HepG2 (cell line): ENCODE measurements around the gene FAM53B. TPM values are rescaled to one million over a fixed set of nuclear protein-coding genes. Genes with fewer than 3 reads are reported as not detected.

Experiments
- ATAC-seq: fragments of 200-7000 bp; cut with Tn5 transposase; 3 replicates; pipeline ENCODE4 v1.9.1; 2020; ENCODE audit warnings: mild to moderate bottlenecking, moderate library complexity
- BruUV-seq: library from RNA; stranded (reverse); fragments of 400-500 nt; replicated peaks from 2 replicates; lab custom pipeline; 2021; lab: Mats Ljungman, UMichigan
- CTCF ChIA-PET: fragments of 300-600 bp; formaldehyde crosslinking; extraction: SDS; loops from one replicate; lab custom pipeline; 2021; ENCODE audit warnings: low total read pairs, inconsistent platforms, low intra/inter-chr PET ratio; lab: Yijun Ruan, JAX
- POLR2A ChIA-PET: fragments of 350-600 bp; sonication (Branson Sonifier 250); formaldehyde crosslinking; loops from one replicate; lab custom pipeline; 2020; ENCODE audit warnings: antibody characterized with exemption, inconsistent platforms; lab: Yijun Ruan, JAX
- DNase-seq: peaks from one replicate; pipeline ENCODE4 v3.0.0-alpha.2; 2015; ENCODE audit warnings: low spot score
- FAIRE-seq: peaks from 3 replicates; lab custom pipeline; 2011; peaks lifted over from hg19 to GRCh38; lab: Jason Lieb, UNC
- H2AFZ ChIP-seq: one replicate; pipeline ENCODE4 v1.6.1; 2011; ENCODE audit warnings: low read length, inconsistent platforms
- H3K27ac ChIP-seq: fragments of 300-600 bp; 3 replicates; pipeline ENCODE4 v1.8.0; 2011; ENCODE audit warnings: mixed run types, mild to moderate bottlenecking, mixed read lengths, low read length, inconsistent platforms; ENCODE audit not compliant: insufficient read depth; ENCODE audit errors: extremely low read length
- H3K27me3 ChIP-seq, 2 experiments: fragments of 200-600 bp in 1 of 2; 2 replicates in 1 of 2; 3 replicates in 1 of 2; pipeline versions ENCODE4 v1.6.0 to v1.8.0; 2011; ENCODE audit warnings: low read length in 2 of 2, mild to moderate bottlenecking in 2 of 2, moderate library complexity in 2 of 2, inconsistent platforms in 1 of 2; ENCODE audit not compliant: insufficient read depth in 2 of 2, control insufficient read depth in 1 of 2
- H3K36me3 ChIP-seq, 2 experiments: fragments of 200-600 bp in 1 of 2; replicated peaks in 1 of 2; 2 replicates in 1 of 2; 3 replicates in 1 of 2; pipeline versions ENCODE4 v1.5.1 to v1.8.0; 2011; ENCODE audit warnings: low read length in 2 of 2, inconsistent platforms in 1 of 2; ENCODE audit not compliant: insufficient read depth in 2 of 2, control insufficient read depth in 1 of 2
- H3K4me1 ChIP-seq: 2 replicates; pipeline ENCODE4 v1.5.1; 2012; ENCODE audit warnings: low read length, inconsistent platforms; ENCODE audit not compliant: insufficient read depth
- H3K4me2 ChIP-seq: 2 replicates; pipeline ENCODE4 v1.6.0; 2011; ENCODE audit warnings: low read depth, low read length, inconsistent platforms
- H3K4me3 ChIP-seq, 3 experiments: fragments of 200-600 bp in 1 of 3; sonication (generic), shearing (Covaris generic) in 1 of 3; replicated peaks in 1 of 3; 2 replicates each; pipeline ENCODE4 v1.5.1; 2011 to 2016; ENCODE audit warnings: low read length in 3 of 3, inconsistent platforms in 2 of 3, low read depth in 2 of 3, mild to moderate bottlenecking in 2 of 3, control low read depth in 1 of 3, mixed read lengths in 1 of 3; ENCODE audit not compliant: insufficient read depth in 1 of 3
- H3K79me2 ChIP-seq: one replicate; pipeline ENCODE4 v1.6.1; 2011; ENCODE audit warnings: low read length, inconsistent platforms; ENCODE audit not compliant: insufficient read depth
- H3K9ac ChIP-seq: 2 replicates; pipeline ENCODE4 v1.6.0; 2011; ENCODE audit warnings: mild to moderate bottlenecking, low read depth, low read length, inconsistent platforms; ENCODE audit not compliant: insufficient read depth
- H3K9me3 ChIP-seq: 2 replicates; pipeline ENCODE4 v1.5.1; 2012; ENCODE audit warnings: mild to moderate bottlenecking, low read length
- H4K20me1 ChIP-seq: 2 replicates; pipeline ENCODE4 v1.6.0; 2011; ENCODE audit warnings: inconsistent platforms, mild to moderate bottlenecking, low read length, moderate library complexity; ENCODE audit not compliant: insufficient read depth
- ASH2L ChIP-seq: fragments of 300-600, 200-600 bp; sonication (generic); IDR thresholded peaks from 2 replicates; pipeline ENCODE4 v1.7.0; 2017; ENCODE audit warnings: low read depth, mild to moderate bottlenecking, moderate library complexity, mixed read lengths, low read length; ENCODE audit not compliant: insufficient read length
- CCAR2 ChIP-seq: fragments of 200-400 bp; formaldehyde crosslinking; optimal IDR thresholded peaks from 2 replicates; pipeline ENCODE3; 2018; ENCODE audit warnings: low read depth, mild to moderate bottlenecking, low read length, moderate library complexity
- ZBTB2 ChIP-seq: sonication (generic); formaldehyde crosslinking; IDR thresholded peaks from 2 replicates; pipeline ENCODE4 v1.8.0; 2022; ENCODE audit warnings: low read depth, missing genetic modification reagents
- ZNF446 ChIP-seq: sonication (generic); formaldehyde crosslinking; IDR thresholded peaks from 2 replicates; pipeline ENCODE4 v1.5.0; 2020; ENCODE audit warnings: mild to moderate bottlenecking, missing genetic modification reagents
- WGBS: methylation state at CpG from one replicate; pipeline ENCODE4 v1.1.6; 2017; ENCODE audit warnings: low lambda C conversion rate; 5-methylcytosine and 5-hydroxymethylcytosine counted together
- in situ Hi-C: cut with HindIII; loops from 2 replicates; pipeline ENCODE4 v1.10.0; 2017; ENCODE audit warnings: low pct_unique_long_range_greater_than_20kb; ENCODE audit not compliant: extremely low pct_ligation_motif_present
- intact Hi-C: fragments of 100-400 bp; cut with micrococcal nuclease; formaldehyde crosslinking; loops from one replicate; pipeline ENCODE4 v1.10.0; 2022; ENCODE audit not compliant: unreplicated experiment
- polyA plus RNA-seq, 8 experiments: library from polyadenylated mRNA; depleted of rRNA in 3 of 8; stranded (reverse) in 7 of 8; unstranded in 1 of 8; fragments of >200 nt; fragmentation: Illumina TruSeq in 4 of 8; extraction: Trizol in 4 of 8; gene quantifications; 2 replicates each; pipeline versions ENCODE4 v1.2.1 to v1.2.3, GENCODE V29; 2011 to 2016; ENCODE audit warnings: low read depth in 4 of 8, missing spikeins in 1 of 8, mixed read lengths in 1 of 8; ENCODE audit not compliant: insufficient read depth in 1 of 8
- total RNA-seq, 5 experiments: library from RNA; depleted of rRNA; stranded (reverse); fragments of >200 nt; fragmentation: Illumina TruSeq; extraction: Trizol; gene quantifications; 2 replicates each; pipeline ENCODE4 v1.2.3, GENCODE V29; 2016; ENCODE audit warnings: low read depth in 1 of 5

The FAM53B gene
- total and polyA plus RNA-seq, 2 of the 13 experiments (the other 11 are each of a cell fraction or from before 2014, with no cell fraction given): 6.4 to 19.3 TPM

- POLR2A ChIA-PET: interaction anchor here (1.2 kb wide), 1 partner anchor 10 kb away, joined by 5 read pairs; no protein-coding TSS in a partner anchor
These were observed 147.9 kb downstream of the FAM53B start for GRCh38 chr10:124596116-124596785.

GRCh38 chr10:124595143-124595883 is 148.9 kb downstream of the FAM53B start:
- no TSS peak for BruUV-seq
- H3K9ac ChIP-seq: no peak overlapping the region
- ChIA-PET POLR2A (no interaction called here), CTCF (no interaction called here)
- H3K4me1 ChIP-seq: peaks cover 24% of the 10 kb centered on the region
- no peak overlapping the region for H3K4me3 ChIP-seq
- ATAC-seq (no peak), DNase-seq (no peak), FAIRE-seq (no peak)
- H3K36me3 ChIP-seq: no peaks in the 10 kb centered on the region
- no peak overlapping the region for H3K27ac ChIP-seq
- H3K9me3 ChIP-seq: no peaks in the 10 kb centered on the region
- no peaks in the 10 kb centered on the region for H4K20me1 ChIP-seq
- TF ChIP-seq ZBTB2 (CRISPR knock-in tag) (no peak), ASH2L (no peak)
- H3K27me3 ChIP-seq: no peaks in the 10 kb centered on the region
- in situ Hi-C loops (no loop called here), intact Hi-C loops (no loop called here)
- WGBS: 86% methylated on average over 3 of the region's 9 CpGs
- H3K4me2 ChIP-seq: no peak overlapping the region
- no peaks in the 10 kb centered on the region for H3K79me2 ChIP-seq
- no peak overlapping the region for H2AFZ ChIP-seq

More at GRCh38 chr10:124596116-124596785, 147.9 kb downstream of the FAM53B start:
- FAIRE-seq (no peak), DNase-seq (no peak), ATAC-seq (no peak)
- Histone ChIP-seq H3K4me1 (peaks cover 22% of the 10 kb centered on the region), H3K9me3 (no peaks in the 10 kb centered on the region), H3K9ac (no peak overlapping the region), H3K79me2 (no peaks in the 10 kb centered on the region), H3K27ac (no peak overlapping the region), H2AFZ (no peak overlapping the region), H4K20me1 (no peaks in the 10 kb centered on the region), H3K36me3 (no peaks in the 10 kb centered on the region), H3K27me3 (no peaks in the 10 kb centered on the region), H3K4me2 (peak overlapping the region; percentile 44), H3K4me3 (no peak overlapping the region)
- 90% methylated on average over 16 of the region's 18 CpGs for WGBS
- TF ChIP-seq CCAR2: no peak
- 0 out of 2 replicates have a peak, but pooled peaks have one; percentile 25 for TF ChIP-seq ZNF446 (CRISPR knock-in tag)
- in situ Hi-C loops (no loop called here), intact Hi-C loops (no loop called here)
- CTCF ChIA-PET: no interaction called here
- BruUV-seq: no TSS peak
